Measurements from ENCODE around the gene PLPP1. TPM values are rescaled to one million over a fixed set of nuclear protein-coding genes. Genes with fewer than 3 reads are reported as not detected.
"Not testable (repeated sequence)": the region's sequence is repeated elsewhere in the genome, so short reads cannot be mapped to it uniquely, and the experiment has no call there.

Gene PLPP1
- total RNA-seq, 1 experiment from 2014 or later, result 20.2 TPM

GRCh38 chr5:55507574-55507973 lies 27.2 kb downstream of the PLPP1 start:
- Mint-ChIP-seq H3K9me3 (ENCODE audit: low read depth, unreplicated experiment) (no peaks in the 10 kb centered on the region), H3K4me1 (ENCODE audit: low read depth, unreplicated experiment) (peaks cover 32% of the 10 kb centered on the region), H3K27me3 (ENCODE audit: unreplicated experiment) (no peaks in the 10 kb centered on the region), H3K4me3 (ENCODE audit: low read depth, unreplicated experiment) (no peak overlapping the region), H3K36me3 (ENCODE audit: insufficient read depth, unreplicated experiment) (no peaks in the 10 kb centered on the region), H3K27ac (ENCODE audit: unreplicated experiment) (no peak overlapping the region)
- BruUV-seq (replicated peaks), result no TSS peak
- intact Hi-C loops (cut with micrococcal nuclease; ENCODE audit: unreplicated experiment), result no loop called here
- DNase-seq, result no peak
- TF ChIP-seq, protein P1, sequence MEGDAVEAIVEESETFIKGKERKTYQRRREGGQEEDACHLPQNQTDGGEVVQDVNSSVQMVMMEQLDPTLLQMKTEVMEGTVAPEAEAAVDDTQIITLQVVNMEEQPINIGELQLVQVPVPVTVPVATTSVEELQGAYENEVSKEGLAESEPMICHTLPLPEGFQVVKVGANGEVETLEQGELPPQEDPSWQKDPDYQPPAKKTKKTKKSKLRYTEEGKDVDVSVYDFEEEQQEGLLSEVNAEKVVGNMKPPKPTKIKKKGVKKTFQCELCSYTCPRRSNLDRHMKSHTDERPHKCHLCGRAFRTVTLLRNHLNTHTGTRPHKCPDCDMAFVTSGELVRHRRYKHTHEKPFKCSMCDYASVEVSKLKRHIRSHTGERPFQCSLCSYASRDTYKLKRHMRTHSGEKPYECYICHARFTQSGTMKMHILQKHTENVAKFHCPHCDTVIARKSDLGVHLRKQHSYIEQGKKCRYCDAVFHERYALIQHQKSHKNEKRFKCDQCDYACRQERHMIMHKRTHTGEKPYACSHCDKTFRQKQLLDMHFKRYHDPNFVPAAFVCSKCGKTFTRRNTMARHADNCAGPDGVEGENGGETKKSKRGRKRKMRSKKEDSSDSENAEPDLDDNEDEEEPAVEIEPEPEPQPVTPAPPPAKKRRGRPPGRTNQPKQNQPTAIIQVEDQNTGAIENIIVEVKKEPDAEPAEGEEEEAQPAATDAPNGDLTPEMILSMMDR (IDR thresholded peaks at IDR 0.05; ENCODE audit: unreplicated experiment), result no peak
- CTCF ChIA-PET, result no interaction called here

GRCh38 chr5:55505711-55506110 lies 29.1 kb downstream of the PLPP1 start:
- not testable (repeated sequence) for BruUV-seq (replicated peaks); H3K4me3 Mint-ChIP-seq (ENCODE audit: low read depth, unreplicated experiment)

GRCh38 chr5:55503917-55504316 lies 30.8 kb downstream of the PLPP1 start:
- DNase-seq; CTCF ChIA-PET; BruUV-seq (replicated peaks); H3K4me3 Mint-ChIP-seq (ENCODE audit: low read depth, unreplicated experiment); H3K27ac Mint-ChIP-seq (ENCODE audit: unreplicated experiment); H3K9me3 Mint-ChIP-seq (ENCODE audit: low read depth, unreplicated experiment); H3K36me3 Mint-ChIP-seq (ENCODE audit: insufficient read depth, unreplicated experiment); intact Hi-C loops (cut with micrococcal nuclease; ENCODE audit: unreplicated experiment); H3K27me3 Mint-ChIP-seq (ENCODE audit: unreplicated experiment): not testable (repeated sequence)
- peaks cover 18% of the 10 kb centered on the region for H3K4me1 Mint-ChIP-seq (ENCODE audit: low read depth, unreplicated experiment)

More at GRCh38 chr5:55505711-55506110, 29.1 kb downstream of the PLPP1 start:
- H3K27me3 Mint-ChIP-seq (ENCODE audit: unreplicated experiment); intact Hi-C loops (cut with micrococcal nuclease; ENCODE audit: unreplicated experiment); H3K9me3 Mint-ChIP-seq (ENCODE audit: low read depth, unreplicated experiment); H3K27ac Mint-ChIP-seq (ENCODE audit: unreplicated experiment); DNase-seq; H3K36me3 Mint-ChIP-seq (ENCODE audit: insufficient read depth, unreplicated experiment): not testable (repeated sequence)
- peaks cover 30% of the 10 kb centered on the region for H3K4me1 Mint-ChIP-seq (ENCODE audit: low read depth, unreplicated experiment)
- CTCF ChIA-PET, result interaction anchor here (0.7 kb wide), 1 partner anchor 40 kb away, joined by 4 read pairs; no protein-coding TSS in a partner anchor

DNA sequence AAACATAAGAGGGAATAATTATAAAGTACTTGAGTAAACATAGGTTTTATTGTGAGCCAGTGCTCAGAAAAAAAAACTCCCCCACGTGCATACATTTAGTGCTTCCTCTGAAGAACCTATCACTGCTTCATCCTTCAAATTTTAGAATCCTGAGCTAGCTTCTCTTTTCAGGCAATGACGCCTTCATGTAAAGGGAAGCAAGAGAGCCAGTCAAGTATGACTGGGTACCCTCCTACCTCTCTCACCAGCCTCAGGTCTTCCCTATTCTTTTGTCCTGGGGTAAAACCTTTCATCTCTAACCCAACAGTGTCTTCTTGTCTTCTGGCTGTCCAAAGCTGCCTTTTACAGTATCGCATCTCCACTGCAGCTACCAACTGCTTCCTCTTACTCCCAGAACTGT lies 32.0 kb downstream of the PLPP1 start:
- intact Hi-C loops (cut with micrococcal nuclease; ENCODE audit: unreplicated experiment), result no loop called here
- no peak overlapping the region for H3K27ac Mint-ChIP-seq (ENCODE audit: unreplicated experiment)

DNA sequence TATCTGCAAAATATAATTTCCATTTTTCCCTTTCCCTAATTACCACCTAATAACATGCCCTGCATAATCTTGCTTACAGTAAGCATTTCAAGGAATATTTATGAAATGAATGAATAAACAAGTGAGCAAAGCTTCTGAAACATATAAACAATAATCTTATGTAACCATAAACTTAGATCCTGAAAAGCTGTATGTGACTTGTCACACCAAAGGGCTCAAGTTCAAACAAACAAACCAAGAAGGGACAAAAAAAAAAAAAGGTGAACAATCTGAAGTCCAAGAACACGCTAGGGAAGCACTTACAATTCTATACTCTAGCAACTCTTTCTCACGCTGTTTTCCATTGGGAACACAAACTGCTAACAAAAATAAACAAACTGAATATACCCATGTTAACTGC lies 36.3 kb downstream of the PLPP1 start:
- CTCF ChIA-PET, result interaction anchor here (0.7 kb wide), 1 partner anchor 23 kb away, joined by 5 read pairs; no protein-coding TSS in a partner anchor
- BruUV-seq (replicated peaks), result no TSS peak
- intact Hi-C loops (cut with micrococcal nuclease; ENCODE audit: unreplicated experiment), result no loop called here

More for the DNA sequence above, 32.0 kb downstream of the PLPP1 start:
- Mint-ChIP-seq H3K36me3 (ENCODE audit: insufficient read depth, unreplicated experiment) (no peaks in the 10 kb centered on the region), H3K9me3 (ENCODE audit: low read depth, unreplicated experiment) (no peaks in the 10 kb centered on the region), H3K27me3 (ENCODE audit: unreplicated experiment) (no peaks in the 10 kb centered on the region), H3K4me1 (ENCODE audit: low read depth, unreplicated experiment) (peaks cover 23% of the 10 kb centered on the region), H3K4me3 (ENCODE audit: low read depth, unreplicated experiment) (no peak overlapping the region)
- CTCF ChIA-PET, result interaction anchor here (0.8 kb wide), 1 partner anchor 1201 kb away, joined by 3 read pairs; no protein-coding TSS in a partner anchor
- no peak for DNase-seq
- no TSS peak for BruUV-seq (replicated peaks)
- TF ChIP-seq, protein P1 (IDR thresholded peaks at IDR 0.05; ENCODE audit: unreplicated experiment), result no peak

More for the DNA sequence above, 36.3 kb downstream of the PLPP1 start:
- Mint-ChIP-seq H3K36me3 (ENCODE audit: insufficient read depth, unreplicated experiment) (no peaks in the 10 kb centered on the region), H3K4me1 (ENCODE audit: low read depth, unreplicated experiment) (peaks cover 22% of the 10 kb centered on the region), H3K27me3 (ENCODE audit: unreplicated experiment) (no peaks in the 10 kb centered on the region), H3K4me3 (ENCODE audit: low read depth, unreplicated experiment) (no peak overlapping the region), H3K9me3 (ENCODE audit: low read depth, unreplicated experiment) (no peaks in the 10 kb centered on the region), H3K27ac (ENCODE audit: unreplicated experiment) (no peak overlapping the region)
- no peak for DNase-seq
- TF ChIP-seq, protein P1 (IDR thresholded peaks at IDR 0.05; ENCODE audit: unreplicated experiment), result no peak
